ENCODE measurements around the gene HIVEP3. TPM values are rescaled to one million over a fixed set of nuclear protein-coding genes. Genes with fewer than 3 reads are reported as not detected.

The HIVEP3 gene
- total RNA-seq, 4 donors from 2014 or later: 4.6 to 8.3 (median 6.5) TPM

GRCh38 chr1:41942278-41942677 is 23.6 kb upstream of the HIVEP3 start:
- Histone ChIP-seq H3K27ac (no peak overlapping the region), H3K36me3 (no peaks in the 10 kb centered on the region), H3K27me3 (no peaks in the 10 kb centered on the region), H3K4me1 (no peaks in the 10 kb centered on the region), H3K4me3 (no peak overlapping the region), H3K9me3 (no peaks in the 10 kb centered on the region)
- DNase-seq: no peak
- TF ChIP-seq POLR2A (IDR thresholded peaks at IDR 0.05) (no peak), CTCF (IDR thresholded peaks at IDR 0.05) (no peak)

GRCh38 chr1:41941381-41941780 is 22.7 kb upstream of the HIVEP3 start:
- no peak overlapping the region for H3K27ac ChIP-seq
- no peaks in the 10 kb centered on the region for H3K9me3 ChIP-seq
- H3K36me3 ChIP-seq: no peaks in the 10 kb centered on the region
- no peaks in the 10 kb centered on the region for H3K4me1 ChIP-seq
- no peak for DNase-seq
- H3K27me3 ChIP-seq: no peaks in the 10 kb centered on the region
- no peak overlapping the region for H3K4me3 ChIP-seq
- TF ChIP-seq CTCF (IDR thresholded peaks at IDR 0.05): no peak
- no peak for TF ChIP-seq POLR2A (IDR thresholded peaks at IDR 0.05)

- H3K4me1 ChIP-seq: no peaks in the 10 kb centered on the region
- TF ChIP-seq POLR2A (IDR thresholded peaks at IDR 0.05) (no peak), CTCF (IDR thresholded peaks at IDR 0.05) (no peak)
- no peak overlapping the region for H3K27ac ChIP-seq
- H3K36me3 ChIP-seq: no peaks in the 10 kb centered on the region
- no peaks in the 10 kb centered on the region for H3K27me3 ChIP-seq
- no peak for DNase-seq
- no peaks in the 10 kb centered on the region for H3K9me3 ChIP-seq
- no peak overlapping the region for H3K4me3 ChIP-seq
Measured at GRCh38 chr1:41939194-41939593, 20.5 kb upstream of the HIVEP3 start.

GRCh38 chr1:41936107-41936506 is 17.4 kb upstream of the HIVEP3 start:
- no peak overlapping the region for H3K27ac ChIP-seq
- H3K27me3 ChIP-seq: no peaks in the 10 kb centered on the region
- TF ChIP-seq POLR2A (IDR thresholded peaks at IDR 0.05): no peak
- no peak for TF ChIP-seq CTCF (IDR thresholded peaks at IDR 0.05)
- no peak for DNase-seq
- H3K4me1 ChIP-seq: no peaks in the 10 kb centered on the region
- H3K36me3 ChIP-seq: no peaks in the 10 kb centered on the region
- H3K9me3 ChIP-seq: no peaks in the 10 kb centered on the region
- no peak overlapping the region for H3K4me3 ChIP-seq

GRCh38 chr1:41935226-41935625 is 16.5 kb upstream of the HIVEP3 start:
- no peak for TF ChIP-seq POLR2A (IDR thresholded peaks at IDR 0.05)
- TF ChIP-seq CTCF (IDR thresholded peaks at IDR 0.05): no peak
- H3K4me1 ChIP-seq: no peaks in the 10 kb centered on the region
- no peak for DNase-seq

GRCh38 chr1:41933106-41933505 is 14.4 kb upstream of the HIVEP3 start:
- no peaks in the 10 kb centered on the region for H3K4me1 ChIP-seq
- H3K4me3 ChIP-seq: no peak overlapping the region
- TF ChIP-seq CTCF (IDR thresholded peaks at IDR 0.05) (no peak), POLR2A (IDR thresholded peaks at IDR 0.05) (no peak)
- H3K27me3 ChIP-seq: no peaks in the 10 kb centered on the region
- H3K36me3 ChIP-seq: no peaks in the 10 kb centered on the region
- H3K27ac ChIP-seq: no peak overlapping the region
- no peaks in the 10 kb centered on the region for H3K9me3 ChIP-seq
- no peak for DNase-seq

More at GRCh38 chr1:41935226-41935625, 16.5 kb upstream of the HIVEP3 start:
- Histone ChIP-seq H3K27ac (no peak overlapping the region), H3K4me3 (no peak overlapping the region), H3K9me3 (no peaks in the 10 kb centered on the region), H3K36me3 (no peaks in the 10 kb centered on the region), H3K27me3 (no peaks in the 10 kb centered on the region)
